GM18861 (cell line): Measurements from ENCODE around the gene OR2Z1.
"Not testable (repeated sequence)": the region's sequence is repeated elsewhere in the genome, so short reads cannot be mapped to it uniquely, and the experiment has no call there.

Experiments
- ATAC-seq: cut with Tn5 transposase; IDR thresholded peaks from one replicate; pipeline ENCODE4 v1.9.1; 2021; ENCODE audit not compliant: unreplicated experiment

Gene OR2Z1

GRCh38 chr19:8702350-8702749 lies 19.1 kb upstream of the OR2Z1 start:
- no peak for ATAC-seq

GRCh38 chr19:8703223-8703622 lies 18.2 kb upstream of the OR2Z1 start:
- no peak for ATAC-seq

GRCh38 chr19:8705304-8705703 lies 16.1 kb upstream of the OR2Z1 start:
- not testable (repeated sequence) for ATAC-seq

GRCh38 chr19:8705742-8706141 lies 15.7 kb upstream of the OR2Z1 start:
- ATAC-seq: no peak

GRCh38 chr19:8710337-8710736 lies 11.1 kb upstream of the OR2Z1 start:
- ATAC-seq: not testable (repeated sequence)

- ATAC-seq: no peak
These were observed 598 bp downstream of the OR2Z1 start for GRCh38 chr19:8722032-8722431.

- ATAC-seq: no peak
These were observed 2.8 kb downstream of the OR2Z1 start for GRCh38 chr19:8724276-8724675.

- ATAC-seq: no peak
These were observed 10.2 kb downstream of the OR2Z1 start for GRCh38 chr19:8731428-8732169.

- ATAC-seq: no peak
These were observed 16.9 kb downstream of the OR2Z1 start for GRCh38 chr19:8738377-8738776.

GRCh38 chr19:8739291-8740065 lies 18.0 kb downstream of the OR2Z1 start:
- not testable (repeated sequence) for ATAC-seq

- ATAC-seq: not testable (repeated sequence)
These were observed 45.8 kb downstream of the OR2Z1 start for GRCh38 chr19:8767257-8767656.

- ATAC-seq: not testable (repeated sequence)
These were observed 47.8 kb downstream of the OR2Z1 start for GRCh38 chr19:8769265-8769664.

- ATAC-seq: not testable (repeated sequence)
These were observed 52.2 kb downstream of the OR2Z1 start for GRCh38 chr19:8773587-8773986.
